Stimulated activated CD4-positive, alpha-beta T cell treated with anti-CD3 and anti-CD28 coated beads, Interleukin-4, amount 100 ng/mL, for 24 hours (primary cell): Measurements from ENCODE around the gene CFAP61.
A peak's percentile ranks its signal among the peaks of the same experiment; 100 is the strongest.
"Not testable (repeated sequence)": the region's sequence is repeated elsewhere in the genome, so short reads cannot be mapped to it uniquely, and the experiment has no call there.

Experiments used
- DNase-seq: peaks from one replicate; pipeline ENCODE4 v3.0.0-alpha.2; 2020

CFAP61 gene, protein sequence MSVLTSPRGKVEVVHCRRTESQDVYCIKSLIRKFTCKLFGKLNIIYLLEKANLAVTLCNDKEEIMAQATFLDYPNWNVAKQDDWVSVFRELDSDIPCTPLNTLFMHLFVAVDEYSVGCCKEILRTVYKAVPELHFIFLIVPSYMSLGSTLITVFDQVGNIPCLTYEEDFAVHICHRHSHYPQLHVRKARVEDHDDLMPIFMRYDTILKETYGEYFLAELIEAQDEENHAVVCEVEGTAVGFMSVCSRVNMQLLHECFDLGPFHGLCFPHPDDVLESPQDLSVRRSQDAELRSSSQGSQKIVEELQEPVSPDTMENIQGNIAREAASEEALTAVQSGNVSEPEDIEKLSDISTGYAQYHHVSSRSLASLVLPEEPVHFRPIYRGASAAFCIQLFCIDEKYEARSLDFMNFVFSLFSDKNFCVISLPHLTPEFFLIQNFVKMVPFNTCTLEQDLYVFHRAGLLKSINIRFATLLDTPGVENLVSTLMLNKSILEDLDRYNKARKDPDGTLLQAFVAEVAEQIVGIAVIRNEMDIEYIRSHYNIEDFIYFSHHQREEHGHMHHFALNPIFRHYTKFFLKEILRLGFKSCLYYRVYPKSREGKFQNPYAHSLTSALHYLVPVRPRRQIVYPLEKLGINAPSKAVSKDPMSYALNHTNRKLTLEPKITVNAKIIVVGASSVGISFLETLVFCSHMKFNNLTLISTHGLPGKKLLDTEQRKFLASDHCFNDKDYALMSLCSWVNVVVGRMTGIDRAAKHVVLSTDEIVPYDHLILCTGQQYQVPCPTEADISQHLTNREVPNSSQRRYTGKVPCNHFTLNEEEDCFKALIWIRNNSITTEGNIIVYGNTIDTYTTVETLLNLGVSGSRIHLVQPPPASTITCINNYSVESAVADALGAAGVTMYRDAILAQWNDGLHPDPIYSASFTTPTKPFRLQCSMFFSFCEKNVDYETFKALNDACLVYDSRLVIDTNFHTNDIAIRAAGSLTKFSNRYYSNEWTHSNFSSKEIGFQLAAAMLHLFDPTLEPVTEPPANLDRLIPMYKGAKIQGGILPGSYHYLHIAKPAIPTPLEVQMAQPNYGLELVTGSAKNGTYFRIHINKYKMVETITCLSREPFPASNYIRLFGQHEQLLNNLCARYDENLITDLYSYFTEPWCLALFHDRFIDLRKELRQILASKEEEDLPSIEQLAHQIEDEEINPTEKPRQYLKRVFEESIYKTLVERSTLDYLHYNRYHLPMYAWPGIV

DNA sequence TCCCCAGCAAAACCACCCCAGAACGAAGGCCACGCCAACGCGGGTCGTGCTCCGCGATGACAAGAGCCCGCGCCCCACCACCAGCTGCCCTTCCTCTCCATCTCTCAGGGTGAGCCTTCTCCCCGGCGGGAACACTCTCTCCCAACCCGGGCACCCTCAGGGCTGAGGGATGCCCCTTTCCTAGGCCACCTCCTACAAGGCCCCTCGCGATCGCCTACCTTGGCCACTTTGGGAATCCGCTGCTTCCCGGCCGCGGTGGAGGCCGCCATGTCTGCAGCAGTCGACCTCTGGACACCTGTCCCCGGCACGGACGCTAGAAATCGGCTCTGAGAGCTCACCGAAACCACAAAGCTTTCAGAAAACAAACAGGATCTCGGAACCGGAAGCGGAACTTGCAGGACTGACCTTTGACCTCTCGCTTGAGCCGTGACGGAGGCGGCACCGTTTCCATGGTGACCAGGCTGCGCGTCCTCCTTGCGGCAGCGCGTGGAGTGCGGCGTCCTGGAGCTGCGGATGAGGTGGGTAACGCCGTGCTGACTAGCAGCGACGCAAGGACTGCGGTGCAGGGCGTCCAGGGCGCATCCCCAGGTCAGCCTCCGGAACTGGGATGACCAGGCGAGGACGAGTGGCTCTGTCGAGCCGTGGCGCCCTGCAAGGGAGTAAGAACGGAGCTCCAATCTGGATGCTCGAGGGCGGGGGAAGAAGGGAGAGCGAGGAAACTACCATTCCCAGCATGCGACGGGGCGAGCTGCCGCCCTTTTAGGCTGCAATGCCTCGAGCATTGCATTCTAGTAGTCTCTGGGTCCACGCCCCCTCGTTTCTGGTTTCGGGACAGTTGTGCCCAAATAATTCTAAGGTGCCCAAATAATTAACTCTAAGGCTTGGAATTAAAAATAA lies at the start of gene CFAP61, which contains the start of gene CRNKL1:
CFAP61 (plus strand) TSS at position 459 of the 897 bp plus-strand sequence. CDS start 4,122 bp downstream, outside the sequence.
CRNKL1 (minus strand) TSS at position 393 of the 897 bp plus-strand sequence; CDS start at position 269, 124 bp downstream.
- DNase-seq = peak; percentile 98

DNA sequence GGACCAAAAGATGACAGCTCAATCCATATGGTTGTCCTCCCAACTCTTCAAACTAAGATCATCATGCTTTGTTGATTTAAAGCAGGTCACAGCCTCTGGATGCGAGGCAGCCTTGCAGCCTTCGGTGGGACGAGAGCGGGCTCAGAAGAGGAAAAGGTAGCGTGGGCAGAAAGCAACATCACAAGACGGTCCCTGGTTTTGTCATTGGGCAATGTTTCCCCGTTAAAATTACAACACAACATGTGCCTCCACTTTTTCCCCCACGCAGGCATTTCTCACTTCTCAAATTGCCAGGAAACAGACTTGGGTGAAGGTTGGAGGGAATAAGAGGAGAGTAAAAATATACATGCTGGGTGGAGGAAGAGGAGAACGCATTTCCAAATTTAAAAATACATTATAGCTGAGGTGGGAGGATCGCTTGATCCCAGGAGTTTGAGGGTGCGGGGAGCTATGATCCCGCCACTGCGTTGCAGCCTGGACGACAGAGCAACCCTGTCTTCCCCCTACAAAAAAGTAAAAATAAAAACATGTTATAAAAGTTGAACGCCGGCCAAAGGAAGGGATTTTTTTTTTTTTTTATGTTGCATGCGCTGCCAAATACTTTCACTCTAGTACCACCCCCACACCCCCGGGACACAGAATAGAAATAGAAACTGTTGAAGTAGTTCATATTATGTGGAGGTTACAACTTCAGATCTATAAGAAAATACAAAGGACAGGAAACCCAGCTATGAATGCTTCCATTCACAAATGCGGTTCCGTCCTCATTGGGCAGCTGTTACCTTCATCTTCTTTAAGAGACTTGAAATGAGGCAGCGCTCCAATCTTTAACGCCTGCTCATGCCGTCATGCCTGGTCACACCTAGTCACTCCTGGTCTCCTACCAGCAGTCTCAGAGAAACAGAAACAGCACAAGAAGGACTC lies 49.0 kb upstream of the CFAP61 start:
- peak; percentile 12 for DNase-seq

DNA sequence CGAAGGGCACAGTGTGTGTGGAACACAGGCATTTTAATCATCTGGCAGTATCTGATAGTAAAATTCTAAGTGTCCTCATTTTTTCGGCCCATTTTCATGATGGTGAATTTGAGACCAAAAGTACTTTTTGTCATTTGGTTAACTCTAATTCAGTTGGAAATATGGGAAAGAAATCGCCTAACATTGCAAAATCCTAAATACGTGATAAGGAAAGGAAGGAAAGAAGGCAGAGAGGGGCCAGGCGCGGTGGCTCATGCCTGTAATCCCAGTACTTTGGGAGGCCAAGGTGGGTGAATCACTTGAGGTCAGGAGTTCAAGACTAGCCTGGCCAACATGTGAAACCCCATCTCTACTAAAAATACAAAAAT lies 48.4 kb upstream of the CFAP61 start:
- DNase-seq = not testable (repeated sequence)

DNA sequence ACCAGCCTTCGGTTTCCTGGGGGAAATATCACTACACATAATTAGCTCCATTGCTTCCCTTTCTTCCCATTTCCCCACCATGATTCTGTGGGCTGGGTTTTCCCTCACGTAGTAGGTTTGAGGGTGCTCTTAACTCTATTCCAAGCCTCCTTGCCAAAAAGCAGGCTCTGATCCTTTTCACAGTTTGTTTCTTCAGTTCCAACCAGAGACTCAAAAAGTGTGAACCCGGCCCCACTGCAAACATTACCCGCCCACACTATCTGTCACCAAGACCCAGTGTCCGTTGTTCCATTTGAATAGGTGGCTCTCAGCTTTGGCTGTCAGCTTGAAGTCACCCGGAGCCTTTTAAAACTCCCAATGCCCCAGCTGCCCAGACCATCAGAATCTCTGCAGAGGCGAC lies 47.0 kb upstream of the CFAP61 start:
- DNase-seq = no peak

DNA sequence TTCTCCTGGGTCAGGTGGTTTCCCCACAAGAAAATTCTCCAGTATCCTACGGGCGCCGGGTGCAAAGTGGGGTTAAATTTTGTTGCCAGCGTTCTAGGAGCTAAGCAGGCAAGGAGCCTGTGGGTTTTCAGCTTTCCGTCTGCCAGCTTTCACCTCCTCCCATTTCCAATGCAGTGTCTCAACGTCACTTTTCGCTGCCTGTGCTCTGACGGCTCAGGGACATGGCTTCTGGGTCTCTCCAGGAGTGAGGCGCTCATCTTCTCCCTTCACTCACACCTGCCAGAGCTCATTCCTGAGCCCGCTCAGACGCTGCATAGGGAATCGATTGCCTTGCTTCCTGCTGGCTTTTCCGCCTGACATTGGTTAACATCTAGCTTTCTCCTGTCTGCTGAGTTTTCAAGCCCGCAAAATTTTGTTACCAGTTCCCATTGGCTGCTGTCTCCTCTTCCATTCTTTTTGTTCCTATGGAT lies 42.5 kb upstream of the CFAP61 start:
- no peak for DNase-seq

DNA sequence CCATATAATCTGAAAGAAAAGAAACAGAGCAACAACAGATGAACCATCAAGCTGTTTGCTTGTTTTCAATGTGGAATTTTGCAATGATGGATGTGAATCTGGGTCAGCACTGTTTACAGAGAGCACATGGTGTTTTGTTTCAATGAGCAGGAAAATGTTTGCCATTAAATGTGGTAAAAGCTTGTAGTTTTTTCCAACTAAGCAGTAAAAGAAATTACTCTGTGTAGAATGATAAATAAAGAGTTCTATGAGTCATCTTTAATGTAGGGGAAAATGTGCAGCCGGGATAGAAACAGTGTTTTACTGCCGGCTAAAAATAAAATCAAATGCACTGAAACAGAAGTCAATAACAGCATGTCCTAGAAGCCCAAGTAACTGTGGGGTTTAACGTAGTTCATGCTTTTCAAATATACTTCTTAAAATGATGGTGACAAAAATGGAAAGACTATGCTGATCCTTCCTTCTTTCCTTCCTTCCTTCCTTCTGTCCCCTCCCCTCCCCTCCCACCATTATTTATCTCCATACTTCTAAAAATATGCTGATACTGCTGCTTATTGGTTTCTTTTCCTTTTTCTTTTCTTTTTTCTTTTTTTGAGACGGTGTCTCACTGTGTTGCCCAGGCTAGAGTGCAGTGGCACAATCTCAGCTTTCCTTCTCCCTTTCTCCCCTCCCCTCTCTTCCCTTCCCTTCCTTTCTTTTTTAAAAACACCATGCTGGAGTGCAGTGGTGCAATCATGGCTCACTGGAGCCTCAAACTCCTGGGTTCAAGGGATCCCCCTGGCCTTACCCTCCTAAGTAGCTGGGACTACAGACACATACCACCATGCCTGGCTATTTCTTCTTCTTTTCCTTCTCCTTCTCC lies 41.5 kb upstream of the CFAP61 start:
- no peak for DNase-seq

DNA sequence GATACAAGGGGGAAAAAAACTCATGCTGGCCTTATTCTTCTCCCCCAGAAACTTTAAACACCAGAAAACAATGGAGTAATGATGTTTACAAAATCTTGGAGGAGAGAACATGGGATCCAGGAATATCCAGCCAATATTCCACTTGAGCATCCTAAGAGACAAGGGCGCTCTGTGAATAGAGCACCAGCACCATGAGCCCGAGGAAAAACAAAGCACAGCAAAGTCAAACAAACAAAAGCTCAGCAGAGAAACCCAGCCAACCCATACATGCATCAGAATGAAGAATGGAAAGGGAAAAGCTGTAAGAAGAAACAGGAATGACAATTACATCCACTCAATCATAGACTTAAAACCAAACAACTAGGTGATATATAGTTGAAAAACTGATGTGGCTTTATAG lies 39.8 kb upstream of the CFAP61 start:
- no peak for DNase-seq

DNA sequence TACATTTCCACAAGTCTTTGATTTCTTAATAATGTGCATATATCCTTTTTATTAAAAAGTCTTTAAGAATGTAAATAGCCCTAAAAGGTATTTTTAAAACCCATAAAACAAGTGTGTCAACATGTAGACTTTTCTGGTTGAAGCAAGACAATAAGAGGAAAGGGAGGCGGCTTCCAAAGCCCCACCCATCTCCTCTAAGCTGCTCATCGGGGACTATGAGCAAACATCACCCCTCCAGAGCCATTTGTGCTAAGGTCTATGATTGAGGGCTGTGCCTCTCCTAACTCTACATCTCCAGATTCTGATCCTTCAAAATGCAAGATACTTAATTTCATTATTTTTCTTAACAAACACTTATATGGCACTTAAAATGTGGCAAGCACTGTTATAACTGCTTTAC lies 37.7 kb upstream of the CFAP61 start:
- DNase-seq = no peak

DNA sequence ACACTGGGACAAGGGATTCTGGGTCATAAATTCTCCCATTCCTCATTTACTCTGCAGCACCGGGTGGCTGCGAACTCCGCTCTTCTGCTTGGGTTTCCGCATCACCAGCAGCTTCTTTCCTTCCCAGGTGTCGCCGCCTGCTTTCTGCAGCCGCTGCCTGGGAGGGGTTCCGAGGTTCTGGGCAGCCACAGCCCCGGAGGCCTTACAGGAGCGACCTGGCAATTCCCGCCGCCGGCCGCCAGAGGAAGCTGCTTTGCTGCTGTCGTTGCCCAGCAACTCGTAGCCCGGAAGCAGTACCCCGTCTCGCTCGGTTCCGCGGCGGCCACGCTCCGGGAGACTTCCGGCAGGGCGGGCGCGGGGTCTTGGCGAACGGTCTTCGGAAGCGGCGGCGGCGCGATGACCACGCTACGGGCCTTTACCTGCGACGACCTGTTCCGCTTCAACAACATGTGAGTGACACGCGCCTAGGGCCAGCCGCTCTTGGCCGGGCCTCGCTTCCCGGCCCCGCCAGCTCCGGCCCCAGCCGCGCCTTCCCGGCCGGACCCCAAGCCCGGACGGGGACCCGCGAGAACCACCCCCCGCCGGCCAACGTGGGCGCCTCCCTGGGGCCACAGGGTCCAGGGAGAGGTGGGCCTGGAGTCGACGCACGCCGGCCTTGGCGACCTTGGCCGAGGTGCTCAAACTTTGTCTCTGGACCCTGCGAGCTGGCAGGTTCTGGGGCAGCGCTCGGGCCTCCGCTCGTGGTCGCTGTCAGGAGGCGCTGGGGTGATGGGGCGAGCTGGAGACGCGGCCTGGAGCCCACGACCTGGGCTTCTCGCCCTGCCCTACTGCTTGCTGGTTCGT lies 35.1 kb upstream of the CFAP61 start, which contains the start of gene NAA20:
NAA20 (plus strand) TSS at position 362 of the 843 bp plus-strand sequence; CDS start at position 397, 35 bp downstream.
- DNase-seq = peak; percentile 93

DNA sequence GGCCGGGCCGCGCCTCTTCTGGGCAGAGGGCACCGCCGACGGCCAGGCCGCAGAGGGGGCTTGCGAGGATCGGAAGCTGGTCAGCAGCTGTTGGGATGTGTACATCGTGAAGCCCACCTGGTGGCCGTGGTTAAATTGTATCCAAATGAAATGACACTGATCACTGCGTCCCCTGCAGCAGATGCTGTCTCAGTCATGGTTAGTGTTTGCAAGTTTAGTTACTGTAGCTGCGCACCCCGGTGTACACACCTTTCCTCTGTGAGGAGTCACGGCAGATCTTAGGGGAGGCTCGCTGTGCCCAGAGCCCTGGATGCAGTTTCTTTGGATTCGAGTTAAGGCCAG lies 34.5 kb upstream of the CFAP61 start:
- peak; percentile 19 for DNase-seq

DNA sequence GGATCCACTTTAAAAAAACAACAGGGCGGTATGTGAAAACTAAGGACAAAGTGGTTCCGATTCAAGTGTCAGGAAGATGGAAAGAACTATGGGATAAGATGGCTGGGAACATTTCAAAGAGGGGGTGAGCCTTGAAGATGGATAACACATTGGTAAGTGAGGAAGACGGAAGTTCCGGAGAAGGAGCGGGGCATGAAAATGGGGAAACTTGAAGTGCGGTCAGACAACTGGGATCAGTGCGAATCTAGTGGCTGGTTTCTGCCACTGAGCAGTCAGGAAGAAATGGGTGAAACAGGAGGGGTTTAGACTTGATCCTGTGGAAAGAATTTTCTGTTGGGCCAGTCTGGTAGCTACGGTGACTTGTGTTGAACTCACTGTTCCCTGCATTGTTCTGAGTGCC lies 34.0 kb upstream of the CFAP61 start:
- DNase-seq = no peak

DNA sequence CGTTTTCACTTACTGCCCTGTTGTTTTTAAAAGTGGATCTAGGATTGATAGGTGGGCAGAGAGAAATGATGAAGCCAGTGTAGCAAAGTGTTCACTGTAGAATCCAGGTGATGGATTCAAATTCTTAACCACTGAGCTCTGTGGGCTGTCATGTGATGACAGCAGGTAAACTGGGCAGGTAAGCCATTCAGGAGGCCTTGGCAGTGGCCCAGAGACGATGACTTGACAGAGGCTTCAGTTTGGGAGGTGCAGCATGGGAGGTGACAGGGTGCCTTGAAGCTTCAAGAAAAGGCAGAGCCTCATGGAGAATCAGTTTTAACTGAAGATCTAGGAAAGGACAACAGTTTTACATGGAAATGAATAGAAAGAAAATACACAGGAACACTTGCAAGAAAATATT lies 33.2 kb upstream of the CFAP61 start:
- DNase-seq = no peak

DNA sequence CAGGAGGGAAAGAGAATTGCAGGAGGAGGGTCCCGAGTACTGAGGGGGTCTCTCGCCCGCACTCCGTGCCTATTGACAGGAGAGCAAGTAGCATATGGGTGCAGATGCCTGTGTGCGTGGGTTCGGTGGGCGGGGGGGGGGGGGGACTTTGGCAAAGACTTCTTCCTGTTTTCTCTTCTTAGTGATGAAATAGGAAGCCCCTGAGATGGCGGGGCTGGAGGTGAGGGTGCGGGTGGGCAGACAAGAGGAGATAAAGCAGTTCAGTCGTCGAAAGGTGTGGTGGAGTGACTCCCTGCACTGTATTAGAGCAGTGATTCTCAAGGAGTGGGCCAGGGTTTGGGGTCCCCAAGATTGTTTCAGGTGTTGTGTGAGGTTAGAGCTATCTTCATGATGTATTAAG lies 31.4 kb upstream of the CFAP61 start:
- no peak for DNase-seq

DNA sequence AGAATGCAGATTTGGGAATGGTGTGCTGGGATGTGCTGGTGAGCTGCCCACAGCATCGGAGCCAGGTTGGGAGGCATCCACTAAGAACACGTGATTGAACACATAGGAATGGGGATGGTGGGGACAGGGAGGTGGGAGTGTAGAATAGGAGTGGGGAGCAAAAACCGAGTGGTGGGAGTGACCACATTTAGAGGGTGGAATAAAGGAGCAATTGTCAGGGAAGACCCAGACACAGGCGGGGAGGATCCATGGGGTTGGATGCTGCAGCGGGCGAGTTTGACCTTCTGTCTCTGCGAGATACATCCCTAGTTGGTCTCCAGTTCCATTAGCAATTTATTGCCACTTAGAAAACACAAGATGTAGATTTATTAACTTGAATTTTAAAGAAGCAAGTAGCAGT lies 30.5 kb upstream of the CFAP61 start:
- DNase-seq = no peak

DNA sequence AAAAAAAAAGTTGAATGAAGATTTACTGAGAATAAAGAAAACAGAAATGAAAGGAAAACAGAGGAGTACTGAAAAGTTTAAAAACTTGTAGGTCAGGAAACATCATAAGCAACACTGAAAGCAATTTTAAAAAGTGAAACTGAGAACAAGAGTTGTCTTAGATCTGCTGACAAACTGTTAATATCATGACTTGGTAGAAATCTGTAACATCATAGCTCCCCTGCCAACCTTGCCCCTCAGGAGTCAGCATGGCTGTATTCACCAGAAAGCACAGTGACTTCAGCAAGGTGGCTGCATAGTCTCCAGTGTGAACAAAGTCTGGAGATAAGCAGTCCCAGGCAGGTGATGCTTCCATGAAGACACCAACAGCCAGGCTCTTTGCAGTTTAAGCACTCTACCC lies 29.8 kb upstream of the CFAP61 start:
- DNase-seq = no peak

DNA sequence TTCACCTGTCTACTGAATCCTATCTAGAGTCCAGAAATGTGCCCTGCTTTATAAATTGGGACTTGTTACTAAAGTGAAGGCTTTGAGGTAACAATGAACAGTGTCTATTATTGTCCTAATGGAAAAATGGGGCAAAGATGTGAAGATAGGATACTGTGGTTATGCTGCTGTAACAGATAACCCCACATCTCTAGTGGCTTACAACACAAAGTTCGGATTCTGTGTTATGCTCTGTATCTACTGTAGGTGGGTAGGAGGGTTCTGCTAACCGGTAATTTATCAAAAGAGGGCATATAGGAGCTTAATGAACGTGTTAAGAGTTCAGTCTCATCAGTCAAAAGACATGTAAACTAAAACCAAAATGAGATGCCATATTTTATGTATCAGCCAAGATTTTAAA lies 28.9 kb upstream of the CFAP61 start:
- DNase-seq = no peak

DNA sequence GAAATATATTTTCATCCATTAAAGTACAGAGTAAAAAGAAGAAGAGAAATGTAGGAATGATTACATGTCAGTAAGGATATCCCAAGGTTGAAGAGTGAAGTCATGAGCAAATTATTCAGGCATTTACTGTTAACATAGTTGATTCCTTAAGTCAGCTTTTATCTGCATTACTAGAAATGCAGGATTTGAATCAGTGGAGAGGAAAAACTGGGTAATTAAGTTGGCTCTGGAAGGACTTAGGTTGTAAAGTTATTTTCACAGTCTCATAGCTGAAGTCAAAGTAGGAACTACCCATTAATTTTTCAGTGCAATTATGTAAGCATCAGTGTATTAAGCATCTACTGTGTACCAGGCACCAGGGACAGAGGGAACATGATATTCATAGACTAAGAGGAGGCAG lies 27.4 kb upstream of the CFAP61 start:
- DNase-seq = no peak

DNA sequence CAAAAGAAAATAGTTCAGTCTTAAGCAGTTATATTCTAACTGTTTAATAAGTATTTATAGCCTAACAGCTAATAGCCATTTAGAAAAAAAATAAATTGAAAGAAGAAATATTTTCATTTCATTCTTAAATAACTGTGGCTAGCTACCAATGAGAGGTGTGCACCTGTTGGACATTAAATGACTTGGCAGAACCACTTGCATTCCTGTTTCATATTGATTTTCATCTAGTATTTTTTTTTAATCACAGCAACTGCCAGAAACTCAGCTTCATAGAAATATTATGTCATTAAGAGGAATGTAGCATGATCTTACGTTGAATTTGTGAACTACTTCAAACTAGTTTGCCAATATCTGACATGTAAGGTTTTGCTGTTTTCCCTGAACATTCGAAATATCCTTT lies 25.0 kb upstream of the CFAP61 start:
- no peak for DNase-seq

DNA sequence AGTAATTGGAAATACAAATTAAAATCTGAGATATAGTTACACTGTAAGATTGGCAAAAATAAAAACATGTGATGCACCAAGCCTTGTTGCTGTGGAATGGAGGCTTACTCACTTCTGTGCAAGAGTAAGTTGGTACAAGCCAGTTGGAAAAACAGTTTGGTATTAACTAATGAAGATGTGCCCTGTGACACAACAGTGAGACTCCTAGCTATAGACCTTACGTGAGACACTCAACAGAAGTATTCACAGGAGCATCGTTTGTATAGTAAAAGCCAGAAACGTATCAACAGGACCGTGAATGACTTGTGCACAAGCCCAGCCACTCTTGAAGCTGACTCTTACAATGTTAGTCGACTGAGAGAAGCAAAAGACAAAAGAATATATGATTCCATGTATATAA lies 20.5 kb upstream of the CFAP61 start:
- no peak for DNase-seq
